CD4-positive, alpha-beta T cell treated with Interleukin-6 for 4 hours (primary cell): ENCODE measurements around the gene MRPS22.
A peak's percentile ranks its signal among the peaks of the same experiment; 100 is the strongest.
"Not testable (repeated sequence)": the region's sequence is repeated elsewhere in the genome, so short reads cannot be mapped to it uniquely, and the experiment has no call there.

ENCODE experiments used
- DNase-seq: peaks from one replicate; pipeline ENCODE4 v3.0.0-alpha.2; 2020; ENCODE audit warnings: mixed read lengths

Gene MRPS22

GRCh38 chr3:139340784-139341183, 3.0 kb upstream of the MRPS22 start:
- no peak for DNase-seq

DNA sequence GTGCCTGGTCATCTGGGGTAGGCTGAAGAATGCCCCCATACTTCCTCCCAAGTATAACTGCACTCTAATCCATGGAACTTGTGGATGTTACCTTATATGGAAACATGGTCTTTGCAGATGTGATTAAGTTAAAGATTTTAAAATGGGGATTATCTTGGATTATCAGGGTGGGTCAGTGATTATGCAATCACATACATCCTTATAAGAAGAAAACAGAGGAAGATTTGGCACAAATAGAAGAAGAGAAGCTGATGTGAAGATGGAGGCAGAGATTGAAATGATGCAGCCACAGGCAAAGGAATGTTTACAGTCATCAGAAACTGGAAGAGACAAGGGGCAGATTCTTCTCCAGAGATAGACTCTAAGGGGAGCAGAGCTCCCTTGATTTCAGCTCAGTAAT, 1.8 kb upstream of the MRPS22 start:
- DNase-seq = no peak

DNA sequence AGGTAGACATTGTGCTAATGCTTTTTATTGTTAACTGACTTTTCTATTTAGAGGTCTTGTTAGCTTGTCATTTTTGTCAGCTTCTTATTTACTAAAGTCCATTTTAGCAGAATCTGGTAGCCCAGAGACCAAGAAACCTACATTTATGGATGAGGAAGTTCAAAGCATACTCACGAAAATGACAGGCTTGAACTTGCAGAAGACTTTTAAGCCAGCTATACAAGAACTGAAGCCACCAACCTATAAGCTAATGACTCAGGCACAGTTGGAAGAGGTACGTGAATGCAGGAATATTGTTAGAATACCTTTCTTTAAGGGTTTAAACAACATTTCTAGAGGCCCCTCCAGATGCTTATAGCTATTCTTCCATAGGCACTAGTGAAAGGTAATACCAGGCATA, 3.0 kb downstream of the MRPS22 start:
- DNase-seq = no peak

GRCh38 chr3:139353920-139354556, 10.2 kb downstream of the MRPS22 start:
- DNase-seq = no peak

DNA sequence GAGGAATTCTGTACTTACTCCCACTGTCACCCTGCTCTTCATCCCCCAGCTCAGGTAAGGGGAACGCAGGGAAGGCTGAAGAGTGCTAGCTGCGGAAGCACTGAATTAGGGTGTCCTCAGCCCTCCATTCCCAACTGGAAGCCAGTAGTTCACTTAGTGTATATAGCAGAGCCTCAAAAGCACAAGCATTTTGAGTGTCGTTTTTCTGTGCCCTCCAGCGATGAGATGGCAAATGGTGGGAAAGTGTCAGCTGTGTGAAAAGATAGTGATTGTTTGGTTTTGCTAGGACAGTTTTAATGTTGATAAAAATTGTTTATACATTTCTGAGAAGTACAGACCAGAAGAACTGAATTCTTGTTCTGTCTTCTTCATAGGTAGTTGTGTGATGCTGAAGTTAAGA, 10.8 kb downstream of the MRPS22 start:
- DNase-seq = no peak

- no peak for DNase-seq
Measured at GRCh38 chr3:139355476-139355875, 11.7 kb downstream of the MRPS22 start.

DNA sequence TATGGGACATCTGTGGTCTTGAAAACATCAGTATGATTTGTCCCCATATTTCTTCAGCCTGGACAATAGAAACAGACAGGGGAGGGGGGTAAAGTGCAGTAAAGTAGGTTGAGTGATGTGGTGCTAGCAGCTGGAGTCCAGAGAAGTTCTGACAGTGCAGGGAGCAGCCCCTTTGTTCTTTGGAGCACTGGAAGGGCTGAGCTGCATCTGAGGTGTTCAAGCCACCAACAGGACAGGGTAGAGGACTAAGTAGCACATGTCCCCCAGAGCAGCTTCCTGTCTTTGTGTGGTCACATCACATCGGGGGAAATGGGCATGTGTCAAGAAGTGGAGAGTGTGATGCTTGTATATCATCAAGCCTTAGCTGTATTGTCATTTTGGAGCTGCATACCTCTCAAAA, 12.1 kb downstream of the MRPS22 start:
- DNase-seq = no peak

DNA sequence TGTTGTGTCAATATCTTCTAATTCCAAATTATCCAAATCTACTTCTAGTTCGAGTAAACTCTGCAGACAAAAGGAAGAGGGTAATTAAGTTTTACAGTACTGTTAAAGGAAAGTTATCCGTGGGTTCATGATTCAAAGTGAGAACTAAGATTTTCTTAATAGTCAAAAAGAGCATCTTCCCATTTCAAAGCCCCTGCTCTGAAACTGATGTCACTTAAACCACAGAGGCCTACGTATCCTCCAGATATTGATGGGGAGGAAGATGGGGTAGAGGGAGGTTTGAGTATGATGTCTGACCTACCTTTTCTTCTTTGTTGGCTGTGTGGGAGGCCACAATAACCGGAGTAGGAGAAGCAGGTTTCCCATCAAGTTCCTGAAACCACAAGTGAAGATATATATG, 14.1 kb downstream of the MRPS22 start:
- DNase-seq = no peak

DNA sequence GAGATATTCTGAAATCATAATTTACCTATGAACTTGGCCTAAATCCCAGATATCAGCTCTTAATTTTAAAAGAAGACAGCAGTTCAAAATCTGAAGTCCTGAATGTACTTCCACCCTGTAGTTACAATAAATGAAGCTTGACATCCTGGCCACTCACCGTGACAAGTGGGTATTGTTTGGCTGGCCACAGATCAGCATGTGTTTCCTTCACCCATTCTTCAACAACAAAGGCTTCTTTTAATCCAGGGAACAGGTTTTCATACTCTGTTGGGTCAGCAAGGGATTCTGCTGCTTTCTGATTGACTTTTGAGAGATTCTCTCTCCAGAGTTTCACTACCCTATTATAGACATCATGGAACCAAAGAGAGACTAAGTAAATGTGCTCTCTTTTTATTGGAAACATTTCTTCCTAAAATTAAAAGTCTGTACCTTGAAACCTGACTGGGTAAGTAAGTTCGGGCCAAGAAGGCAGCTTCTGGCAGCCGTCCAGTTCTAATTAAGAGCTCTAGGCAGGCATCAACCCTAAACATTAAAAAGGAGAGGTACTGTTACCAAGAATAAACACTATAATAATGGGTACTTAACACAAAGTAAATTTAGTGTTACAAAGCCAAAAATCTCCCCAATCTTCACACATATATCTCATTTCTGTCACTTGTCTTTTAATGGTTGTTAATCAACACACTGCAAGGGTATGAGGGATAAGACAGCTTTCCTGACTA, 15.2 kb downstream of the MRPS22 start:
- DNase-seq = no peak

GRCh38 chr3:139361276-139361675, 17.5 kb downstream of the MRPS22 start:
- no peak for DNase-seq

DNA sequence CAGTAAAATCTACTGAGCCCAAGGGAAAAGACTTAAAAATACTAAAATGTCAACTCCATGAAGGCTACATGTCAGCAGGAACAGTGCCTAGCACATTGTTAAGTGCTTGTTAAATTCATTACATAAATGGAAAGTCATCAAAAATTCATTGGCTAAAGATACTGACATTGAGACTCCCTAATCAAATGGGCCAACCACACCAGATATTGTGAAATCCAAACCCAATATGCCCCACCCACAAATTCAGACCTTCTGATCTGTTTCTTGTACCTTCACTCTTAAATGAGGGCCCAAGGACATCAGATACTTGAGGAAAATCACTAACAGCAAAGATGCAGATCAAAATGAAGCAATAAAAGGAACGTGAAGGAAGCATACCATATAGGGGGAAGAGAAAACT, 20.7 kb downstream of the MRPS22 start:
- no peak for DNase-seq

- no peak for DNase-seq
Measured at GRCh38 chr3:139374099-139374498, 30.3 kb downstream of the MRPS22 start.

- no peak for DNase-seq
Measured at GRCh38 chr3:139377378-139377777, 33.6 kb downstream of the MRPS22 start.

- DNase-seq = no peak
Measured at GRCh38 chr3:139378587-139379241, 34.9 kb downstream of the MRPS22 start.

- DNase-seq = no peak
Measured at GRCh38 chr3:139380575-139380974, 36.8 kb downstream of the MRPS22 start.

- not testable (repeated sequence) for DNase-seq
Measured at GRCh38 chr3:139382291-139382690, 38.5 kb downstream of the MRPS22 start.

- no peak for DNase-seq
Measured at GRCh38 chr3:139388077-139388476, 44.3 kb downstream of the MRPS22 start.

DNA sequence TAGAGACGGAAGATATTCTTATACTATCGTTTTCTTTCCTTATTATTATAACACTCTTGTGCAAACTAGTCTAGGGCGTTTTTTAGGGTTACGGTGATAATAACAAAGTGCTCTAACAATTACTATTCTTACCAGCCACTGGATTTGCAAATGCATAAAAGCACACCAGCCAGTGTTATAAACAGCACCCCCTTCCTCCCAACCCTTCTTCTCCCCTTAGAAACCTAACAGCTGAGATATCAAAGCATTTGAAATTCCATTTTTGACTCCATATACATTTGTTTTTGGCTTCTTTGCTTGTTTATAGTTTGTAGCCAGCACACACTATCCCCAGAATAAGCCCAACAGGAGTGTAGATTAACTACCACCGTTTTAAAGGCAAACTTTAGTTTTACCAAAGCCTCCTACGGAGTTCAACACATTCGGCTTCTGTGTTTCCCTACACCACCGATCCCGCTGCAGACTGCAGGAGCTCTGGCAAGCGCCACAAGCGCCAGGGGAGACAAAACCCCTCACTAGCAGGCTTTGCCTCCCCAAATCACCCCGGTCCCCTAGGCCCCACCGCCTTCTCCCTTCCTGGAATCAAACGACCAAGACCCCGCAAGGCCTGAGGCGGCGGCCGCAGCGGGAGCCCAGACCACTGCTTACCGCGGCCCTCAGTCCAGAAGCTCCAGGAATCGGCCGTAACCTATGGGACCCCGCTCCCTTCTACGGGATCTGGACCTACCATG, 45.2 kb downstream of the MRPS22 start:
- peak; percentile 33 for DNase-seq

DNA sequence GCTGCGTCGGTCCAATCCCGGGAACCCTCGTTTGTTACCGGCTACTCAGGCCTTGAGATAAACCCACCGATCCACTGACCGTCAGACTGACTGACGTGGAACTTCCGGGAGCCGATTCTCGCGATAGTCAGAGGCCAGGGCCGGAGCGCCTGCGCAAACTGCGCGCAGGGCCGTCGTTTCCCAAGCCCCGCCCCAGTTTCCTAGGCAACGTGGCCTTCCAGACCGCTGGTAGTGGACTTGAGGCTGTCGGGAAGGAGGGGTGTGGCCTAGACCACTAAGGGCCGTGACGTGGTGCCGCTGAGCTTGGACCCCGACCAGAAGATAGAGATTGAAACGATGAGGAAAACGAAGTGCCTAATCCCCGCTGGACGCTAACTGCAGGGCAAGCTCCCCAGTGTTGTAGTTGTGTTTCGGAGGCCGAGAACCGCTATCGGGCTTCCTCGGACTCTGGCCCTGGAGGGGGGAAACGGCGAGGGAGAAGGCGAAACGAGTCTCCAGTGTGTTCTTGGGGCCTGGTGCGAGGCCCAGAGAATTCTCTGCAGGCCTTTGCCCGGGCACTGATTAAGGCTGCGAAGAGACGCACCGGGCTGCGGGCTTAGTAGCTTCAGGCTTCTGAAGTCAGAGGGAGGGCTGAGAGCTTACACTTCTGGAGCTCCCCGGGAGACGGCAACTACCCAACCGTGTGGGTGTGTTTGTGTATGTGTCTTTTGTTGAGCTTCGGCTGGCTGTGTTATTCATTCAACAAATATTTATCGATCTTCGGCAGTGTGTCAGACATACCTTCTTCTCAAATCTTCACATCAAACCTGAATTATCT, 45.9 kb downstream of the MRPS22 start, which contains the start of gene COPB2:
Gene COPB2 (minus strand): TSS at position 96 of the 817 bp plus-strand sequence. CDS start 97 bp downstream, outside the sequence.
- DNase-seq = peak; percentile 97

DNA sequence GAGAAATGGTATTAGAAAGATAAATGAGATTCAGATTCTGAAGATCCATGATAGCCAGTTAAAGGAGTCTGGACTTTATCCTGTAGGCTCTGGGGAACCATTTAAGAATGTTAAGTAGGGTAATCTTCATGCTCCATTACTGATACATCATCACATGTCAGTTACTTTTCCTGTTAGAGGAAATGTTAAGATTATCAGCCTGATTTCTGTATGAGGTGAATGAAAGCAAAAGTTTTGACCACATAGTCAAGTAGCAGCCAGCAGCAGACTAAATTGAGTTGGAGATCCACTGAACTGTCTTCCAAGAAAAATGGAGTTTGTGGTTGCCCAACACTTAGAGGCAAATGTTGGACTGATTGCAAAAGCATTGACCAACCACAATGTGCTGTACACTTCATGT, 50.3 kb downstream of the MRPS22 start:
- no peak for DNase-seq

DNA sequence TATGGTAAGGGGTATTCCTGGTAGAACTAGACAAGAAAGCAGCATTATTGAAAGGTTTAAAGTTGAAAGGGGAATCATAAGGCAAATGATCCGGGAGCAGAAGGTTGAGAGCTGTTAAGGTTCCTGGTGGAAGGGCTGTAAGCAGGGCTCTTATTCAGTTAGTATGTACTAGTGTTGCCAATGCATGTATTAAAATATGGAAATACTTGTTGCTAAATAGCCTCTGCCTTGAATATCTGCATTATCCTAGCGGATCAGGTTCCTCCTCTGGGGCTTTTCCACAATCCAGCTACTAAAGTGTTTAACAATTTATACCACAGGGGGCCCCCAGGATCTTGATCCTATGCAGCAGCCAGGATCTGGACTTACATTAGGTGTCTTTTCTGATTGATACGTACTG, 52.9 kb downstream of the MRPS22 start:
- no peak for DNase-seq

- DNase-seq = not testable (repeated sequence)
Measured at GRCh38 chr3:139401155-139401554, 57.3 kb downstream of the MRPS22 start.
